ENCODE measurements around the gene RASSF9.

Gene RASSF9

DNA sequence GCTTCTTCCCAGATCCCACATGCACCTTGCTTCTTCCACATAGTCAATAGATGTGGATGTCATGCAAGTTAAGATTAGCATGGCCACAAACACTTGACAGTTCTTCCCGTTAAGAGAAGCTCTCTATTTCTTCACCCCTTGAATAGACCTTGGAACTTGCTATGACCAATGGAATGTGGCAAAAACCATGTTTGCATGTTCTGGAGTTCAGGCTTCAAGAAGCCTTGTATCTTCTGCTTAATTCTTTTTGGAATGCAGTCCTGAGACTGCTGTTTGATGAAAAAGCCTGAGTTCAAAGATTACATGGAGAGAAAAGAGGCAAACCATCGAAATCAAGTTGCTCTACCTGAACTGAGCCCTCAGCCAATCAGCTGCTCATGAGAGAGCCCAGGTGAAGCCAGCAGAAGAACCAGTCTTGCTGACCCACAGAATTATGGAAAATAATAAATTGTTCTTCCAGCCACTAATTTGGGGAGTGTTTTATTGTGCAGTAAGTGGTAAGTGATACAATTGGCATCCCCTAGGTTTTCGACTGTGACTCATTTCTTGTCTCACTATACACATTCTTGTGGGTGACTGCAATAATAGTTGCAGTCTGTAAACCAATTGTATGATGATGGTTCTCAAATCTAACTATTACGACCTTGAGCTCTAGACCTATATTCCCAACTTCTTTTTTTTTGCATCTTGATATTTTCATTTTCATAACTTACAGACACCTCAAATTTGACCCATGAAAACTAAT is 12.6 kb downstream of the RASSF9 start:
- no peak for DNase-seq (ENCODE audit: low read depth)
- H3K4me3 ChIP-seq (ENCODE audit: low read depth, low read length) = no peak overlapping the region

DNA sequence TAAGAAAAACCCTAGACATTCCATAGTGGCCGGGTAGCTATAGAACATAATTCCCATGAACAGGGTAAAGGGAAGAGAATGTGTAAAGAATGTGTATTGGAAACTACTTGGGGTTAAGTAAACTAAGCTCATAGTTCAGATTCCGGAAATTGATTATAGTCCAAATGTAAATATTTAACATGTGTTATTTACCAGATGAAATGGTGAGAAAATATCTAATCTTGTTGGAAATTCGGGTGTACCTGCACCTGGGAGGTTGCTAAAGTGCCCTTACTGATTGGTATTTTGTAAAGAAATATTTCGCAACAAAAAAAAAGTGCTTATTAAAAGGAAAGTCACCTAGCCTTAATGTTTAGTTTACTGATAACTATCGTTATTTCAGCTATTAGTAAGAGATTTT is 14.4 kb downstream of the RASSF9 start:
- H3K4me3 ChIP-seq (ENCODE audit: low read depth, low read length) = no peak overlapping the region
- no peak for DNase-seq (ENCODE audit: low read depth)

DNA sequence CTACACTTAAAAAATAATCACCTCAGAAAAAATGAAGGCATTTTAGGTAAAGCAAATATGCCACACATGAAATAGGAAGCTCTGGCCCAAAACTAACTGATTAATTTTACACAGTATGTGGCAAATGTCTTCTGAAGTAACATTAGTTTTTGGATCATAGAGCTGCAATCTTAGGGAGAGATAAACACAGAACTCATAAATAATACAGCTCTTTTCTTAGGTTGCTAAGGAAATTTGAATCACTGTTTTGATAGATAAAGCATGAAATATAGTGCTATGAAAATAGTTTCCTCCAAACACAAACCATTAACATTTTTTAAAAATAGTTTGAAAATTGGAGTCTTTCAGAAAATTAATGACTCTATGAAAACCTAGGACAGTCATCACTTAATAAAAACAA is 15.0 kb downstream of the RASSF9 start:
- DNase-seq (ENCODE audit: low read depth) = no peak
- H3K4me3 ChIP-seq (ENCODE audit: low read depth, low read length) = no peak overlapping the region

DNA sequence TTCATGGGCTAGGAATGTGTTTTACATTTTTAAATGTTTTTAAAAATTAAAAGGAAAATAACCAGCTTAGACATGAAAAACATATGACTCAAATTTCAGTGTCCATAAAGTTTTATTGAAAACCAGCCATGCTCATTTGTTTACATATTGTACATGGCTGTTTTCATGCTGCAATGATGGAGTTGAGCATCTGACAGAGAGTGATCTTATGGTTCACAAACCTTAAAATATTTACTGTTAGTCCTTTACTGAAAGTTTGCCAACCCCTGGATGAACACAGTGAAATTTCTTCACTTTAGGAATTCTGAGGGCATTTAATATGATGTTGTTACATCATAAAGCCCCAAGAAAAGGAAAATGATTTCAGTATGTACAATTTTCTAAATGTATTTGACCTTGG is 16.1 kb downstream of the RASSF9 start:
- H3K4me3 ChIP-seq (ENCODE audit: low read depth, low read length) = no peak overlapping the region
- DNase-seq (ENCODE audit: low read depth) = no peak

DNA sequence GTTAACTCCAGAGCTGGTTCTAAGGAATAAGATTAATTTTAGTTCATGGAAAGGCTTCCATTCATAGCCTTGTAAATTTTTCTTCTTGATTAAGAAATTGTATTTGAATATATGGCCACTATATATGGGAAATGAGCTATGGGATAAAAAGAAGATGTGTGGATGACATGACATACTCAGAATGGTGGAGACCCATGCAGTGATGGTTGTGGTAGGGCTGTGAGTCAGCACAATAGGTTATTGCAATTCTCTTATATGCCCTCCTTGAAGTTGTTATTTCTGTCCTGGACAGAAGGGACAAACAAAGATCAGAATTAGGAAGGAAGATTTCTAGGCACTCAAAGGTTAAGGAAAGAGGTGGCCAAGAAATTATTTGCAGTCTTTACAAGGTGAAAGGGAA is 21.5 kb downstream of the RASSF9 start:
- no peak overlapping the region for H3K4me3 ChIP-seq (ENCODE audit: low read depth, low read length)
- DNase-seq (ENCODE audit: low read depth) = no peak

- no peak for DNase-seq (ENCODE audit: low read depth)
- H3K4me3 ChIP-seq (ENCODE audit: low read depth, low read length) = no peak overlapping the region
These were observed 22.1 kb downstream of the RASSF9 start for GRCh38 chr12:85814071-85814470.

GRCh38 chr12:85809500-85809899 is 26.7 kb downstream of the RASSF9 start:
- H3K4me3 ChIP-seq (ENCODE audit: low read depth, low read length) = no peak overlapping the region
- no peak for DNase-seq (ENCODE audit: low read depth)

- H3K4me3 ChIP-seq (ENCODE audit: low read depth, low read length) = no peak overlapping the region
- DNase-seq (ENCODE audit: low read depth) = no peak
These were observed 28.5 kb downstream of the RASSF9 start for GRCh38 chr12:85807730-85808129.

DNA sequence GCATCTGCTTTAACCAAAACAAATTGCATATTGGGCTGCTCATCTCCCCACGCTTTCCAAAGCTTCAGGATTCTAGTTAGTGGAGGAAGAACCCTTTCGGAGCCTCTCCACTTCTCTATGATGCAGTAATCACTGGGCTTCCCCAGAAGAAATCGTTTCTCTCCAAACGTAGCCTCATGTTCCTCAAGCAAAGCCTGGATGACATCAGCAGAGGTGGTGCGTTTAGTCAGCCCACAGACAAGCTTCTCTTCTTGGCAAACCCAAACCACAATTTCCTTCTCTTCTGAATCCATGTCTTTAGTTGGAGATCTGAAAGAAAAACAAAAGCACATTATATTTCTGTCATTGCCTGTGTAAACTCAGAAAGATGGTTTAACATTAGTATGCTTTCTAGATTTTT is 30.6 kb downstream of the RASSF9 start:
- no peak for DNase-seq (ENCODE audit: low read depth)
- no peak overlapping the region for H3K4me3 ChIP-seq (ENCODE audit: low read depth, low read length)

DNA sequence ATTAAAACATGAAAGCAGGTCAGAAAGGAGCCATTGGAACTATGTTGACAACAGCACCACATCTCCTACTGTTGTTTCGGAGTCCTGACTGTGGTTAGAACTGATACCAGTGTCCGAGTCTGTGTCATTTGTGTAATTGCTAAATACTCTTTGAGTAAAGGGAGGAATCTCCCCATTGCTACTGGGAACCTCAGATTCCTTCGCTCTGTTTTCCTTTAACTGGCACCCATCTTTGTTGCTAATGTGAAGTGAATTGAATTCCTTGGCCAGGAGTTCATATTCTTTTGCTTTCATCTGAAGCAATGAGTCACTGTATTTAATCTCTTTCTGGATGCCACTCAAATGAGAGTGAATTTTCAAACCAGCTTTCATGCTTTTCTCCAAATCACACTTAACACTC is 31.5 kb downstream of the RASSF9 start:
- no peak overlapping the region for H3K4me3 ChIP-seq (ENCODE audit: low read depth, low read length)

DNA sequence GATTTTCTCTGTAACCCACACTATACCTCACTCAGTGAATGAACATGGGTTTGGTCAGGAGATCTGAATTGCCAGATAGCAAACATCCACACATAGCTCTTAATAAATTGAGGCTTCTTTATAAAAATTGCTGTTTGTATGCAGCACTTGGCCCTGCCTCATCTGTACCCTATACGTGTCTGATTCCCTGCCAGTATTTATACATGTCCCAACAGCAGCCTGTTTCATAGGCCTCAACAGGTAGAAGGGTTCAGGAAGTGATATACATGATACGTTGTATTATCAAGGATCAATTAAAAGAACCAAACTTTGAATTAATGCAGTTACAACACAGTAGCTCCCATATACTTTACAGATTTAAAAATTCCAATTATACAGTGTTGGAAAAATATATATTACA is 32.3 kb downstream of the RASSF9 start:
- H3K4me3 ChIP-seq (ENCODE audit: low read depth, low read length) = no peak overlapping the region
- DNase-seq (ENCODE audit: low read depth) = no peak

More for the DNA sequence above, 31.5 kb downstream of the RASSF9 start:
- DNase-seq (ENCODE audit: low read depth) = no peak

DNA sequence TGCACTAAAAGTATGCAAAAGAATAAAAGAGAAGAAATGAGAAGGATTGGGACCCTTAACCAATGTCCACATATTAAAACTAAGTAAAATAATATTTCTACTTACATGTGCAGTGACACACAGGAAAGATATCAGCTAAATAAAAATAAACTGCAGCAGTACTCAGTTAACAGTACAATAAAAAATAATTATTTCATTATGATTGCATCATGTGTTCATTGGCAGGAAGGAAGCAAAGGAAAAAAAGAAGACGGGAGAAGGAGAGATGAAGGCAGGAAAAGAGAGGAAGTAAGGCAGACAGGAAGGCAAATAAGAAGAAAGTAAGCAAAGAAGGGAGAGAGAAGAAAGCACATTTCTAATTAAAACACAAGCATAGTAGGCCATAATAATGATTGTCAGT is 33.0 kb downstream of the RASSF9 start:
- no peak overlapping the region for H3K4me3 ChIP-seq (ENCODE audit: low read depth, low read length)
- DNase-seq (ENCODE audit: low read depth) = no peak

GRCh38 chr12:85798122-85798521 is 38.1 kb downstream of the RASSF9 start:
- DNase-seq (ENCODE audit: low read depth) = no peak
- no peak overlapping the region for H3K4me3 ChIP-seq (ENCODE audit: low read depth, low read length)

DNA sequence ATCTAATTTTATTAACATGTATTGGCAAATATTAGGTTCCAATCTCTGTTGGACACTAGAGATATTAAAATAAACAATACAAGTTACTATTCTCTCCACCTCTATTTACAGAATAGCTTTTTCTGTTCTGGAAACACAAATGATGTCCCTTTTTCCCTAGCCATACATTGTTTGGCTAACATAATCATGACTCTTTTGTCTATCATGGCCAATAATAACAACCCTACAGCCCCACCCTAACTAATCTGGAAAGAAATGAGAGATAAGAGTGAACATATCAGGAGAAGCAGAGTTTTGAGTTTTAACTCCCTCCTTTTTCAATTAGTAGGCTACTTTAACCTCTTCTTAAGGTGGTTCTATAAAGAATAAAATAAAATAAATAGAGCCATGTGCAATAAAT is 40.2 kb downstream of the RASSF9 start:
- no peak overlapping the region for H3K4me3 ChIP-seq (ENCODE audit: low read depth, low read length)
- DNase-seq (ENCODE audit: low read depth) = no peak

GRCh38 chr12:85794531-85794930 is 41.7 kb downstream of the RASSF9 start:
- H3K4me3 ChIP-seq (ENCODE audit: low read depth, low read length) = no peak overlapping the region
- peak; percentile 17 for DNase-seq (ENCODE audit: low read depth)

DNA sequence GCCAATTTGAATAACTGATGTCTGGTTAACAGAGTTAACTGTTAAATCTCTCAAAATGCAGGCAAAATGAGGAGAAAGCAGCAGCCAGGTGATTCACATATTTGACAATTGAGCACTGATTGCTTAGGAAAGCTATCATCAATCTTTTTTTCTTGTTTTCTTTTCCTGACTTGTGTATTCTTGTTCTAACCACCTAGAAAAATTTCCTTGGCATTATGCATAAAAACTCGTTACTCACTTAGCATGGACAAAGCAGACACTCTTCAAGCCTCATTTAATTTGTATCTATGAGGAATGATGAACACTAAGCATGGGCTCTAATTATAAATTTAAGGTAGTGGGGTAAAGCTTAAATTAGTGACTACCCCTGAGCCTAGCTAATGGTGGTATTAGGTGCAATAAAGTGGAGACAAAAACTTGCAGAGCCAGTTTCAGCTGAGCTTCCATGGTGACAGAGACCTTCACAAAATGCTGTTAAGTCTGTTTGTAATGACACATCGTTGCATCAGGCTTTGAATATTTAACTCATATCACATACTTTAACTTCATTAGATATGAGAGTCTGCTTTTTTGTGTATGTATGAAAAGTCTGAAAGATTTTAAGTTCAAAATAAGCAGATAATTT is 52.0 kb downstream of the RASSF9 start:
- H3K4me3 ChIP-seq (ENCODE audit: low read depth, low read length) = no peak overlapping the region
- DNase-seq (ENCODE audit: low read depth) = no peak

- H3K4me3 ChIP-seq (ENCODE audit: low read depth, low read length) = no peak overlapping the region
- DNase-seq (ENCODE audit: low read depth) = no peak
These were observed 53.5 kb downstream of the RASSF9 start for GRCh38 chr12:85782711-85783110.

- no peak overlapping the region for H3K4me3 ChIP-seq (ENCODE audit: low read depth, low read length)
- no peak for DNase-seq (ENCODE audit: low read depth)
These were observed 54.4 kb downstream of the RASSF9 start for GRCh38 chr12:85781766-85782165.

DNA sequence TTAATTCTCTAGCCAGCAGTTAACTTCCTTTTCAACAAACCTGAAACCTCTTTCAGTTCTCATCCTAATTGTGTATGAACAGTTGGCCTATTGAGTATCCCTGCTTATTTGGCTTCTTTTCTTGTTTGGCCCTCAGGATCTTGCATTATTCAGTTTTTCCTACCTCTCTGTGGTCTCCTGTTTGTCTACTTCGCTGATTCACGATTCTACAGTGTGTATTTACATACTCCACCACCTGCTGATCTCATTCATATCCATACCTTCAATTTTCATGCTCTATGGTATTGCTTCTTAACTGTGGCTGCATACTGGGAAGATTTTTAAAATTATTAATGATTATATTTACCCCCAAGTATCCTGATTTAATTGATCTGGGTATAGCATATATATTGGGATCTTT is 56.4 kb downstream of the RASSF9 start:
- H3K4me3 ChIP-seq (ENCODE audit: low read depth, low read length) = no peak overlapping the region
- DNase-seq (ENCODE audit: low read depth) = no peak

DNA sequence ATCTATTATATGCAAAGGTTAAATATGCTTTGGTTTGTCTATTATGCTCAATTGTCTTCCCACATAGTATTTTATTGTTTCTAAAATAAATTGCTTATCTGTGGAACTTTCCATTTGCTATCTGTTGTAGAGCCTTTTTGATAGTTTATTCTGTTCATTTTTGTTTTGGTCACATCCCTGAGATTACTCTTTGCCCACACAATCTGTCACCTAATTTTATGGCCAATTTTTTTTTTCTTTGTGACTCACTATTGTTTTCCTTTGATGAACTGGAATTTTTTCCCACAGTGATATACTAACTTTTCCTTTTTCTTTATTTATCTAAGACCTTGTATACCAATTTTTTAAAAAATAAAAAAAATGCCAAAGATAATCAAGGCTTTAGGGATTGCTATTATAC is 61.1 kb downstream of the RASSF9 start:
- DNase-seq (ENCODE audit: low read depth) = no peak
- H3K4me3 ChIP-seq (ENCODE audit: low read depth, low read length) = no peak overlapping the region

- no peak for DNase-seq (ENCODE audit: low read depth)
- H3K4me3 ChIP-seq (ENCODE audit: low read depth, low read length) = no peak overlapping the region
These were observed 70.7 kb downstream of the RASSF9 start for GRCh38 chr12:85765453-85765869.

Measured in skeletal muscle cell (primary cell).